22Rv1 (cell line): ENCODE measurements around the gene TOMM7.

Experiments
- CTCF ChIP-seq: fragments of 450-650 bp; IDR thresholded peaks from 2 replicates; pipeline ENCODE4 v1.5.1; 2017; ENCODE audit warnings: mild to moderate bottlenecking
- ZFX ChIP-seq: fragments of 450-650 bp; IDR thresholded peaks from 2 replicates; pipeline ENCODE4 v1.6.1; 2017; ENCODE audit warnings: antibody characterized with exemption, borderline replicate concordance

- no peak for TF ChIP-seq CTCF
- TF ChIP-seq ZFX = no peak
Measured at GRCh38 chr7:22801912-22802311, 20.7 kb downstream of the TOMM7 start.
